ENCODE data around the gene ALG2. TPM values are rescaled to one million over a fixed set of nuclear protein-coding genes. Genes with fewer than 3 reads are reported as not detected.

Gene ALG2
- total and polyA plus RNA-seq, 9 of the 15 experiments (the other 6 are each of a cell fraction or from before 2014, with no cell fraction given): 4.9 to 41.9 (median 20.2) TPM

GRCh38 chr9:99180662-99181061 is 41.1 kb downstream of the ALG2 start (continued):
- TF ChIP-seq FOXJ3 (CRISPR knock-in tag; IDR thresholded peaks at IDR 0.05) (no peak), ZNF766 (CRISPR knock-in tag; conservative IDR thresholded peaks at IDR 0.05) (no peak), MITF (IDR thresholded peaks at IDR 0.05) (no peak), EGR1 (conservative IDR thresholded peaks at IDR 0.05) (no peak), ZNF707 (CRISPR knock-in tag; conservative IDR thresholded peaks at IDR 0.05) (no peak), L3MBTL2 (IDR thresholded peaks at IDR 0.05) (no peak), USF1 (CRISPR knock-in tag; IDR thresholded peaks at IDR 0.05) (no peak), CREB1 (IDR thresholded peaks at IDR 0.05) (no peak), CREB1 (CRISPR knock-in tag; IDR thresholded peaks at IDR 0.05) (no peak), ZZZ3 (IDR thresholded peaks at IDR 0.05) (no peak)

- POLR2A ChIA-PET: no interaction called here
- H3K4me2 ChIP-seq (ENCODE audit: insufficient read depth, low read length): no peak overlapping the region
- H3K79me2 ChIP-seq (ENCODE audit: control insufficient read depth, insufficient read depth, low read length): no peaks in the 10 kb centered on the region
- no peaks in the 10 kb centered on the region for H4K20me1 ChIP-seq (replicated peaks; ENCODE audit: control insufficient read depth, insufficient read depth, low read length)
- ATAC-seq (no peak), FAIRE-seq (peak; percentile 46), DNase-seq (ENCODE audit: extremely low read depth in 1 of 4, low spot score in 3 of 4) (no peak)
- H3K27ac ChIP-seq (ENCODE audit: extremely low read depth, low read depth, low read length): no peak overlapping the region
- WGBS (ENCODE audit: insufficient coverage, low coverage, missing lambda C conversion rate): 67% methylated on average over 1 of the region's 1 CpG
- H3K9me1 ChIP-seq (ENCODE audit: control insufficient read depth, insufficient read depth, low read length): no peaks in the 10 kb centered on the region
- no peaks in the 10 kb centered on the region for H3K36me3 ChIP-seq (ENCODE audit: control insufficient read depth, insufficient read depth, low read length)
- peaks cover 0 to 22% of the 10 kb centered on the region in 2 experiments for H3K27me3 ChIP-seq (ENCODE audit: control insufficient read depth in 2 of 2, insufficient read depth in 2 of 2, low read length in 2 of 2)
- CTCF ChIA-PET (ENCODE audit: low intra/inter-chr PET ratio): no interaction called here
- H3K4me3 ChIP-seq: no peak overlapping the region
- peaks cover 2 to 5% of the 10 kb centered on the region in 2 experiments; a peak in 3 of 5 replicates for H3K4me1 ChIP-seq (replicated peaks in 1 of 2; ENCODE audit: control insufficient read depth in 2 of 2, insufficient read depth in 2 of 2, low read length in 2 of 2)
- H3K9me3 ChIP-seq (replicated peaks; ENCODE audit: control insufficient read depth, insufficient read depth, low read depth, low read length): no peaks in the 10 kb centered on the region
- H3K9ac ChIP-seq (ENCODE audit: insufficient read depth in 1 of 2, low read depth in 2 of 2, low read length in 2 of 2): no peak overlapping the region
- in situ Hi-C loops (cut with MboI) (loop anchor here (5.0 to 10.0 kb wide), 3 partner anchors 82 to 1035 kb away; no protein-coding TSS in a partner anchor), intact Hi-C loops (cut with micrococcal nuclease) (loop anchor here (5.0 to 10.0 kb wide), 9 partner anchors 115 to 1417 kb away; no protein-coding TSS in a partner anchor)
- BruUV-seq (replicated peaks): no TSS peak
- no peak overlapping the region for H2AFZ ChIP-seq (ENCODE audit: low read depth, low read length)
- TF ChIP-seq C11orf30 (IDR thresholded peaks at IDR 0.05; ENCODE audit: low read depth) (no peak), ZNF77 (CRISPR knock-in tag; IDR thresholded peaks at IDR 0.05) (no peak), ESRRA (IDR thresholded peaks at IDR 0.05; ENCODE audit: borderline replicate concordance, low read depth) (peak; percentile 33; the same call in 1 of the 2 replicates), CEBPG (CRISPR knock-in tag; IDR thresholded peaks at IDR 0.05) (no peak), CEBPG (tag; conservative IDR thresholded peaks at IDR 0.05 in 1 of 2, IDR thresholded peaks at IDR 0.05 in 1 of 2) (peak in 1 of 2 experiments; percentile 33; a peak in 1 of 4 replicates), TEAD1 (CRISPR knock-in tag; IDR thresholded peaks at IDR 0.05) (0 out of 4 replicates have a peak, but pooled peaks of 1 of the 2 experiments have one; percentile 43), ZNF23 (CRISPR knock-in tag; IDR thresholded peaks at IDR 0.05) (no peak), ZNF780A (CRISPR knock-in tag; IDR thresholded peaks at IDR 0.05) (no peak), SMAD4 (CRISPR knock-in tag; conservative IDR thresholded peaks at IDR 0.05) (no peak), ERF (CRISPR knock-in tag; IDR thresholded peaks at IDR 0.05) (no peak), MBD1 (CRISPR knock-in tag; IDR thresholded peaks at IDR 0.05) (no peak)
Observed at GRCh38 chr9:99180199-99180598, 41.5 kb downstream of the ALG2 start.
